Activated CD4-positive, alpha-beta T cell treated with anti-CD3 and anti-CD28 coated beads, Interleukin-2, Interleukin-6, amounts not matched to agents 100 ng/mL and 50 ng/mL, durations not matched to agents 16 hours and 8 hours (primary cell): ENCODE results near the gene RNASE7.
A peak's percentile ranks its signal among the peaks of the same experiment; 100 is the strongest.
"Not testable (repeated sequence)": the region's sequence is repeated elsewhere in the genome, so short reads cannot be mapped to it uniquely, and the experiment has no call there.

Experiments used
- DNase-seq: peaks from one replicate; pipeline ENCODE4 v3.0.0-alpha.2; 2020

Gene RNASE7, protein sequence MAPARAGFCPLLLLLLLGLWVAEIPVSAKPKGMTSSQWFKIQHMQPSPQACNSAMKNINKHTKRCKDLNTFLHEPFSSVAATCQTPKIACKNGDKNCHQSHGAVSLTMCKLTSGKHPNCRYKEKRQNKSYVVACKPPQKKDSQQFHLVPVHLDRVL

DNA sequence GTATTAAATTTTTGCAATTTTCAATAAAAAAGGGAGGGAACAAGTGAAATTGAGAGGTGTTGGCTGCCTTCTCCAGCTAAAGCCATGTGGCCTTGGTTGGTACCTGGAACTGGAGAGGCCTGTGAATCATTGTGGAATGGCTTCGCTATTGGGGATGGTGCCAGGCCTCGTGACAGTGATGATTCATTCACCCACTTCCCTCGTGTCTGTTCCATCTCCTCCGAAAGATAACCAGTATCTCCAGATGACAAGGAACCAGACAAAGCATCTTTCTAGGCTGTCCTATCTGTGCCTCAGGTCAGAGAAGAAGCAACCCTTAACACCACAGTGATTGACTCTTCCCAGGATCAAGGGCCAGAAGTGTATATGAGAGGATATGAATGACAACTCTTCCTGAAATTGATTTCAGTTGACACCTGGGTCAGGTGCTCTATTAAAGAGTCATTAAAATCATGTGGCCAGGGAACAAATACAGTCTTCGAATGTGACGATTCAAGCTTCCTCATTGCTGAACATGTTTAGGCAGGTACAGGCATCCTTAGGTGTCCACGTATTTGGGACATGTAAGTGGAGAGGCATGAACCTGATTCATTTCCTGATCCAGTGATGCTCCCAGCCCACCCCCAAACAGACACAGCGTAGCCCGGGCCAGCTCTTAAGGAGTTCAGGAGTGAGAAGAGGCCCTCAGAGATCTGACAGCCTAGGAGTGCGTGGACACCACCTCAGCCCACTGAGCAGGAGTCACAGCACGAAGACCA lies at the start of gene RNASE7:
Gene RNASE7, plus strand, starts transcription at position 687 of the 758 bp plus-strand sequence. CDS start 631 bp downstream, outside the sequence.
- no peak for DNase-seq

DNA sequence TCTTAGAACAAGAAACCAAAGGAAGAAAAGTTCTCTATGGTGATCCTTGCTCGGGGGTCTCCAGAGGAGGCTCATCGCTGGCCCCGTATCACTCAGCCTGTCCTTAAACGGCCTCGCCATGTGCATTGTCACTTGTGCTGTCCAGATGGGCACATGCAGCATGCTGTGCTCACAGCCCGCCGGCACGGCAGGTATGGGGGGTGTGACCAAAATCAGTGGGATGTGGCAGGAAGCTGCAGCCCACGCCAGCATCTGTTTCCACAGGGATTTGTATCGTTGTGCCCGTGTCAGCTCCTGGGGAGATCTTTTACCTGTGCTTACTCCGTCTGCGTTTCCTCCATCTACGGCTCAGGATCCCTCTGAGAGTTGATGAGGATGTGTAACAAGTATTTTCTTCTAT lies 45.6 kb upstream of the RNASE7 start:
- no peak for DNase-seq

DNA sequence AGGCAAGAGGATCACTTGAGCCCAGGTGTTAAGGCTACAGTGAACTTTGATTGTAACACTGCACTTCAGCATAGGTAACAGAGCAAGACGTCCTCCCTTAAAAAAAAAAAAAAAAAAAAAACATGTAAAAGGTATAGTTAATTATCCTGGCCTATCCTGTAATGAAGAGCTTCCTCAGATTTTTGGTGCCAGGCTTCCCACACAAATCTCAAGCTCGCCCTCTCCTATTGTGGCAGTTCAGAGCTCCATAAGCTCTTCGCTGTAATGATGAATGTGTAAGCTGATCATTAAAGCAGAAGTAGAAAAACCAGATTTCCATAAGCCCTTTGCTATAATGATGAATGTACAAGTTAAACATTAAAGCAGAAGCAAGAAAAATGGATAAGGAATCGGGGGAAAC lies 45.0 kb upstream of the RNASE7 start:
- DNase-seq: no peak

DNA sequence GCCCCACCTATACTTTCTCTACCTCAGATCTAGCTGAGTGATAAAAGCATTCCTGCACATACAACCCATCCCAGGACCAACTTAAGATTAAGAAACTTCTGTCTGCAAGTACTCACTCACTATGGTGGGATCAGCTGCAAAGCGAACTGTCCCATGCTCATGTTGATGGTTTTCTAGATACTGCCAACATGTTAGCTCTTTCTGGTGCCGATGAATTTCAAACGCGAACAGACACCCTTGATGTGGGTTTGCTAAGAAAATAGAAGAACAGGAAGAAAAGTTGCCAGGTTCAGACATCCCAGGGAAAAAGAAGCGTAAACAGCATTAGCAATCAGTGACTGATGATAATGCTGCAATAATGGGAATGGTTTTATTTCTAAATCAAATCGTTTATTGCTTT lies 44.6 kb upstream of the RNASE7 start:
- DNase-seq: no peak

DNA sequence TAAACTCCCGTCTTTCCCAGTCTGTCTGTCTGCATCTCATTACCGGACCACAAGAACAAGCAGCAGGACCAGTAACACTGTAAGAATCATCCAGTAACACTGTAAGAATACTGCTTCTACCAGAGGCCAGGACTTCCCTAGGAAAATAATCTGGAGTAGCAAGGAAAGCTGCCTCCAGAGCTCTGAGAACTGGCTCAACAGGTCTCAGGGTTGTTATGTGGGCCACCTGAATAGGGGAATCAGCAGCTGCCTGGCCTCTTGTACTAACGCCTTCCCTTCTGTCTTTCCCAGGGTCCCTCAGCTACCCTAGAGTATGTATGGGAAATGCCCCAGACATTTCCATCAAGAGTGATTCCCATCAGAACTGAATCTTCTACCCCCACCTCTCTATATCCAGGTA lies 44.0 kb upstream of the RNASE7 start:
- no peak for DNase-seq

DNA sequence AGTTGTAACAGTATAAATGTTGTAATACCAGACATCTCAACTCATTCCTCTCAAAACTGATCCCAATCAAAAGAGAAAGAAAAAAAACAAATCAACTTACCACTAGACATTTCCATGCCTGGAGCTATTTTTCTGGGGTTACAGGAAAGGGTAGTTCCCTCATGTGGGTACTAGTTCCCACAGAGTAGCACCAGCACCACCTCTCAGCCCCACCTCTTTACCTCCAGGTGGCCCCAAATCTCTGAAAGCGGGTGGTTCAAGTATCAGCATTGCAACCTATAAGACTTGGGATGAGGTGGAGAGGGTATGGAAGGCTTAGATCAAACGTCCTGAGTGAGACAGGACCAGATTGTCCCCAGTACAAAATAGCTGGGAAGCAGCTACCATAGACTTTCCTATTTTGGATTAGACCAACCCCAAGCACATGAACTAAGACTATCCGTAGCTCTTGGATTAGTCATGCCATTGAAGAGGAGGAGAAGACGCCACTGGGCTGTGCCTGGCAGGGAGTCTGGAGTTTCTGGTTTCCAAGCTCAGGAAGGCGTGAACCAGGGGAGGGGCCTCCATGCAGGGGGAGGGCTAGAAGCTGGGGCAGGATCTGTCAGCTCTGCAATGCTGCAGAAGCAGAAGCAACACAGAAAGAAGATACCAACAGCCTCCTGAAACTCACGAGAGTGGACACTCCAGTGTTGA lies 43.3 kb upstream of the RNASE7 start, which contains the start of gene SLC39A2:
Gene SLC39A2, plus strand, starts transcription at position 620 of the 693 bp plus-strand sequence. CDS start 154 bp downstream, outside the sequence.
- no peak for DNase-seq

DNA sequence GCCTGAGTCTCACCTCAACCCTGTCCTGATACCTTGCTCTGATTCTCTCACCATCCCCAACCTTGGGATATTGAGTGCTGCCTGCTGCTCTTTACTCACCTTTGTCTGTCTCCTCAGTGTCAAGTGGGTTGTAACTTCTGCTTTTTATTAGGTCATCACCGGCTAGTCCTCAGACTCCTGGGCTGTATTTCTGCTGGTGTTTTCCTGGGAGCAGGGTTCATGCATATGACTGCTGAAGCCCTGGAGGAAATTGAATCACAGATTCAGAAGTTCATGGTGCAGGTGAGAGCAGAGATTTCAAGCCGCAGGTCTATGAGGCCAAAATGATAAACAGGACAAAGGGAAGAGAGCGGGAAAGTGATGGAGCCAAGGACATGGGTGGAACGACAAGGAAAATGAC lies 42.6 kb upstream of the RNASE7 start:
- no peak for DNase-seq

DNA sequence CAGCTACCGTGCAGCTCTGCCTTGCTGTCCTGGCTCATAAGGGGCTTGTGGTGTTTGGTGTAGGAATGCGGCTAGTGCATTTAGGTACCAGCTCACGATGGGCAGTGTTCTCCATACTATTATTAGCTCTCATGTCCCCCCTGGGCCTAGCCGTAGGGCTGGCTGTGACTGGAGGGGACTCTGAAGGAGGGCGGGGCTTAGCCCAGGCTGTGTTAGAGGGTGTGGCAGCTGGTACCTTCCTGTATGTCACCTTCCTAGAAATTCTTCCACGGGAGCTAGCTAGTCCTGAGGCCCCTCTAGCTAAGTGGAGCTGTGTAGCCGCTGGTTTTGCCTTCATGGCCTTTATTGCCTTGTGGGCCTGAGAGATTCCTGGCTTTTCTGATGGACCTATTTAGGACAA lies 40.9 kb upstream of the RNASE7 start:
- no peak for DNase-seq

DNA sequence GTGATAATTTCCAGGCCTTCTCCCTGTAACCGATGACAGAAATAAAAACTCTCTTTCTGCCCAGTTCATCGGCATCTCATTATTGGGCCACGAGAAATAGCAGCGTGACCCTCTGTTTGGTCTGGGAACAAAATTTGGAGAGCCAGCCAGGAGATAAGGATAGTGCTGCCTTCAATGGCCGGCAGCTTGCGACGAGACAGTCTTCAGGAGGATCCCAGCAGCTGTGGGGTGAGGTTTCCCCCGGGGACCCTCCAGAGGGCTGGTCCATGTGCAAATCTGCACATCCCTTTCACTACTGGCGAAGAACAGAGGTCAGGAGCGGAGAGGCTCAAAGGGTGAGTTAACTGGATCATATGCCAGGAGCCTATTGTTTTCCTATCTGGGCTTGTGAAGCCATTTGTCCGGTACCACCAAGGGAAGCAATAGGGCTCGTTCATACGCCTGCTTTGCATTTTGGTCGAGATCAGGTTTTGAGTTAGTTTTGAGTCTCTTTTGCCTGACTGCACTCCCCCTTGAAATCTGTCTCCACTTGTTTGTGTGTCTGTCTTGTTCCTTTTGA lies 38.3 kb upstream of the RNASE7 start:
- DNase-seq: no peak

DNA sequence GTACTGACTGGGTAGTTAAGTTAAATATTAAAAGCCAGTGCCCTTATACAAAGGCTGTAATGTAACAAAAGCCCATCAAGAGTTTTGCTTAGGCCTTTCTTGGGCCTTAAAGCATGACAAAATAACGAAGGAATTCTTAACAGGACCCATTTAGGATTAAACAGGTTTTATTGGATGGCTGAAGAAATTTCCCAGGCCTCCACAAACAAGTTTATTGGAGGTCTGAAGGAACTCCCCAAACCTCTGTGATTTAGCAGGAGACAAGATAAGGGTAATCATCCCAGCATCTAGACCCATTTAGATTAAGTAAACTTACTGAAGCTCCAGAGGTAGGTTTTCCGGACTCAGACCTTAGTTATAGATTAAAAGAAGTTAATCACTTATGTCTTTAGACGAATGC lies 32.4 kb upstream of the RNASE7 start:
- DNase-seq: not testable (repeated sequence)

DNA sequence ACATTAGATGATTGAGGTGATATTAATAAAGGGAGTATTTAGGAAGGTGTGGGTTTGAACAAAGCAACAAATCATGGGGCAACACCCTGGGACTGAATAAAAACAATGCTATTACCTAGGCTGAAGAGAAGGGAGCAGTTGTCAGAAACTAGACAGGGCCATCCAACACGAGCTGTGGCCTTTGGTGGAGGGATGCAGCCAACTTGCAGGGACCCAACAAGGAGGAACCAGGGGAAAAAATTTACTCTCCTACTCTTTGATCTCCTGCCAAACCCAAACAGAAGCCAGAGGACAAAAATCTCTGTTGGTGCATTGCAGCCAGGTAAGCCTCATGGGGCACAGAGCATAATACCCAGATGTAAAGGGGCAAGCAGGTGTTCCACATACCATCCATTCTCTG lies 31.0 kb upstream of the RNASE7 start:
- DNase-seq: no peak

DNA sequence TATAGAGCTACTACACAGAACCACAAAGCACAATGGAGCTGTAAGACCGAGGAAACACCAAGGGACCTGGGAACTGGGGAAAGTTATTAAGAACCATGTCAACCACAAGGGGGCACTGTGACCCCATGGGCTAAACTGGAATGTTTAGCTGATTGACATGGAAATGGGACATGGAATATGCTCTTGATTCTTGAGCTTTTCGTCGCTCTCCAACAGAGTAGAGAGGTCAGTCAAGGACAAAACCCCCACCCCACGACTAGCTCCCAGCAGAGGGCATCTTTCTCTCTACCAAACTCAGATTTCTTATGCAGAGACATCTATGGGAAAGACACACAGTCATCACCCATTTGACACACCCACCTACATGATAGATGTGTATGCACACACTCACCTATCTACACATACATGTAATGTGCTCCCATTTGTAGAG lies 27.4 kb upstream of the RNASE7 start:
- peak; percentile 81 for DNase-seq

DNA sequence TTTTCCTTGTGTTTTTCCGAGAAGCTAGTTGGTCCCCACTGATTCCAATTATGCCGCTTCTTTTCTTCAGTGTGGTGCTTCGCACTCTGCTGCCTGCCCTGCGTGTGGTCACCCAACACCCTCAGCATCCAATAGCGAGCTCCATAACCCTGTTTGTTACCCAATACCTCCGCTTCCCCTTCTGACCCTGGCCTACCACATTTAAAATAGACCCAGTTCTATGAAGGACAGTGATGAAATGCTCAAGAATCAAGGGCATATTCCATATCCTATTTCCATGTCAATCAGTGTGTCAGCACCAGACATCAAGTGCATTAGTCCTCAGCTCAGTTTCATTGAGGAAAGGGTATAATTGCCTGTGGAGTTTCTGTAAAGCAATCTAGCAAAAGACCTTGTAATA lies 26.9 kb upstream of the RNASE7 start:
- no peak for DNase-seq

DNA sequence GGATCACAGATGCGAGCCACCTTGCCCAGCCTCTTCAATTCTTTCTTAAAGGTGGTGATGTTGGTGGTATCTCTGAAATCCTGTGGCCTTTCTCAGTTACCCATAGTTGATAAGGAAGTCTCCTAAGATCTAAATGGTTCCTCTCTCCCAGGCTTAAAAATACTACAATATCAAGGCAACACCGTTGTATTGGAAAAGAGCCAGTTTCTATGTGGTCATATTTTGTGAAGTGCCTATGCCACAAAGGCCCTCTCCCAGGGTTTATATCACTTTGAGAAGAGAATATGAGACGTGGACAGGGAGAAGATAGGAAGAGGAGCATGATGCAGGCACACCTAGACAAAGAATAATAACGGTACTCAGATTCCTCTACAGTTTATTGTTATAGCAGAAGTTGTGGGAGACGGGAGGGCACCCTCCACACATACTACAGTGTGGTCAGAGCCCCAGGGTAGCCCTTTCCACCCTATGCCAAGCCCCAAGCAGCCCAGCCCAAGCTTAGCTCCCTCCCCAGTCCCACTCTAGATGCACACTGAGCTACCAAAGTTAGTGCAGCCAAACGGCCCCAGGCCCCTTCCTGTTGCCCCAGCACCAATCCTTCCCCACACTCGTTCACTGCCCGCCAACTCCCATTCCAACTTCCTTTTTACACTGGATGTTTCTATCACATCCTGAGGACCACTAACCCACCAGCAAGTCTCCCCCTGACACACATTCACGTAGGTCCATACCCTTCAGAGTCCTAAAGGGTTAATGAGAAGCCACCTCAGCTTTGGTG lies 25.6 kb upstream of the RNASE7 start:
- no peak for DNase-seq

DNA sequence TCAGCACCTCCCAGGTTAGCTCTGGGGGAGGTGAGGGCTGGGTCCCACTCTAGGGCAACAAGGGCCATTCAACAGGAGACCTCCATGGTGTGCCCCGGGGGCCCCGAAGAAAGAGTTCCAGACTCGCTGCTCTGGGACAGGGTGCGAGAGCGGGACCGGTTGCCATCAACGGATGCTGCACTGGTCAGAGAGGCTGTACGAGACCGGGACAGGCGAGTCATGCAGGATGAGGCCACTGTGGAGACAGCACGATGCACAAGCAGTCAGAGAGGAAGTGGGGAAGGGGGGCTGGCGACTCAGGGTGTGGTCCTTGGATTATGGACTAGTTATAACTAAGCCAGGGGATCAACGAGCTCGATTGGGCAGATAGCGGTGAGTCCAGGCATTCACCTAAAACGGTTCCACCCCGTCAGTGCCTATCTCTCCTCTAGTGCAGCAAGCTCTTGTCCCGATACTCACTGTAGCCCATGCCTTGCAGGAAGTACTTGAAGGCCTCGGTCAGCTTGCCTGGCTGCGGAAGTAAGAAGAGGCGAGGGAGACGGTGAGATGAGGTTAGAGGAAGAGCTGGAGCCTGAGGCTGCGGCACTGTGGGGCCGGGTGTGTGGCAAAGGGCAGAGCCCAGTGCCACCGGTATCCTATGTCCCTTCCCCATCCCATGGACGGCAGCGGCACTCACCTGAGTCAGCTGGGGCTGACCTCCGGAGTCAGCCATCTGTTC lies 24.5 kb upstream of the RNASE7 start:
- DNase-seq: no peak

DNA sequence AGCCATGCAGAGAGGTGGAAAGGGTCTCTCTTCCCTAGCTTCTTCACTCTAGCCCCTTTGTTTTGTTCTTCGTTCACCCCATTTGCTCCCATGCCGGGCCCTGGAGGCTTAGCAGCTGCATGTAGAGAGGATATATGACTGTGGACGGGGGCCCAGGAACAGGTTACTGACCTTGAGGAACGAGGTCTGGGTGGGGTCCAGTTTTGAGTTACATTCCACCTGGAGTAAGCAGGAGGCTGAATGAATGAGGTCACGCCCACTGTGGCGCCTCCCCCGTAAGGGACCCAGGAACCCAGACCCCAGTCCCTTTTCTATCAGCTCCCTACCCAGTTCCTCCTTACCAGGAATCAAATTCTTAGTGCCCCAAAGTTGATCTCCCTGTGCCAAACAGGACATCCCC lies 23.9 kb upstream of the RNASE7 start:
- DNase-seq: no peak

DNA sequence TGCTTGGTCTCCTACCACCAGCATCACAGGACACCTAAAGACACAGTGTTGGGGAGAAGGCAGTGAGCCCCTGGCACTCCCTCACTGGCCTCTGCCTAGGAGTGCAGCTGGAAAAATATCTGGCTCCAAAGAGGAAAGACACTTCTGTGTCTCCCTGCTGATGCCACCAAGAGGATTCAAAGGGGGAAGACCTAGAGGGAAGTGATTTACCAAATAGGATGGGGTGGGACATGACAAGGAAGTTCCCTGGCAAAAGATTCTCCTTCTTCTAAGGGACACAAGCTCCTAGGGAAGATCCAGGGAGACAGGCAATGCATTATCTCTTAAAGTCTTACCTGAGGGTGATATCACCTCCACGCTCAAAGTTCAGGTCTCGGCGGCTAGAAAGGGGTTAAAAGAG lies 23.4 kb upstream of the RNASE7 start:
- no peak for DNase-seq

DNA sequence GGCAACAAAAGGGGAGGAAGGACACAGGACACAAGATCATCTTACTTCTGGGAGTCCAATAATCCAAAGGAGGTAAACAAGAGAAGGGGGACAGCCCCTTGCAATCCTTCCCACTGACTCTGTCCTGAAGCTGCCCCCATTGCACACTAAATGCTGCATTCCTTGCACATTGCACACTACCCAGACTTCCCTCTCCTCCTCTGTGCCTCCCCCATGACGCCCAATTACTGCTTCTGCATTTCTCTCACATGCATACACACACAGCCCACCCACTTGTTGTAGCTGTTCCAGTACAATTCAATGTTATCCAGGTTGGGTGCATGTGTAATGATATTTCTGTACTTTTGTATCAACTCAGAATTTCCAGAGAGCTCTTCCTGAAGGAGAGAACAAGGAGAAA lies 22.8 kb upstream of the RNASE7 start:
- DNase-seq: no peak

DNA sequence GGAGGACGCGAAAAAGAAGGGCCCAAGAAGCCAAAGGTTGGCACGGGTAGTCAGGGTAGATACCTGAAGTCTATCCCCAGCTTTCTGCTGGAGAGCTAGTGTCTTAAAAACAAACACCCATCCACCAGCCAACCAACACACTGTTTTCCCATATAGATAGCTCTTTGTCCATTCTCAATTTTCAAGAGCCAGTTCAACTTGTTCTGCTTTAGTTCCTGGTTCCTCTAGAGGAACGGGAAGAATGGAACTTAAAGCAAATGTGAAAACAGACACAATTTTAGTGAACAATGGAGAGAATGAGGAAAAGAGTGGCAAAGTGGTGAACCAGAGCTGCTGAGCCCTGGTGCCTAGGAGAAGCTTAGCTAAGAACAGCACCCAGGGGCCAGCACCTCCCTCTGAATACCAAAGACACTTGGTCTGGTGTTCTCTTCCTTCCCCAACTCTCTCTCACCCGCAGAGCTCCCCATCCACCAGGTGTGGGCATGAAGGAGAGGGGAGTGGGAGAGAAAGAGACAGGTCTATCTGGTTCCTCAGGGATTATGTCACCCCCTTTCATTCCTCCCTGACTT lies 21.1 kb upstream of the RNASE7 start:
- DNase-seq: no peak

DNA sequence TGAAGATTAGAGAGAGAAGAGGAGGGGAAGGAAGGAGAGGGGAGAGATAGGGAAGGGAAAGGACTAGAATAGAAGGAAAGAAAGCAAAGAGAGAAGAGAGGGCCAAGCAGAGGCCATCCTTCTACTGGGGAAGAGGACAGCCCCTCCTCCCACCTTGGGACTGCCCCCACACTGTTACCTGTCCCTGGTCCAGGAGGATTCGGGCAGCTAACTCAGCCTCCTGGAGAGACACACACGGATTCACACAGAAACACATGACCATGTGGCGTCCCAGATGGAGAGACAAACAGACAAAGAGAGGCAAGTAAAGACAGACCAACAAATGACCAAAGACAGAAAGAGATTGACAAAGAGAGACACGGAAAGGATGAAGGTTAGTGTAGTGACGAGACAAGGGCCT lies 19.5 kb upstream of the RNASE7 start:
- no peak for DNase-seq

DNA sequence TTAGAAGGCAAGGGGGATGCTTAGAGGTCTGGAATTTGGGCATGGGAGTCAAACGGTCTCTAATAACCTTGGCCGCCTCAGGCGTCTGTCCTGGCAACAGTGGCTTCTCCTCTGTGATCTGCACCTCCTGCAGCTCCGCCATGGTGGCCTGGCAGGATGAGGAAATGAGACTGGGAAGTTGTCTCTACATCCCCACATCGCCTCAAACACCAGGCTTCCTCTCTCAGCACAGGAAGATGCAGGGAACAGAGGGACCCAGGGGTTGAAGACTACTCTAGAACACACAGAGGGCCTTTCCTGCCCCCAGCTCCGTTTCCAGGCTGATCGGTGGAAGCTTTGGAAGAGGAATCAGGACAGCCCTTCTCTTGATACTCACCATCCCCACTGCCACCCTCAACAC lies 19.0 kb upstream of the RNASE7 start:
- DNase-seq: no peak
